Breast epithelium (tissue), 3 donors: ENCODE data around the gene TNFRSF12A.

ENCODE experiments used
- CTCF ChIP-seq, 3 donors: fragments of 450-650 bp; IDR thresholded peaks; one replicate each; pipeline ENCODE4 v1.5.1; 2016 to 2017; ENCODE audit warnings: antibody characterized with exemption in 3 of 3, mild to moderate bottlenecking in 3 of 3, moderate library complexity in 3 of 3
- POLR2A ChIP-seq: fragments of 450-650 bp; IDR thresholded peaks from one replicate; pipeline ENCODE4 v1.6.1; 2016; ENCODE audit warnings: antibody characterized with exemption, mild to moderate bottlenecking, moderate library complexity
- POLR2AphosphoS5 ChIP-seq, 3 donors: sonication (generic); formaldehyde crosslinking; IDR thresholded peaks; one replicate each; pipeline ENCODE4 v1.6.1; 2017; ENCODE audit warnings: antibody characterized with exemption in 3 of 3

GRCh38 chr16:2970563-2970962 is 49.6 kb upstream of the TNFRSF12A start:
- no peak for TF ChIP-seq CTCF (IDR thresholded peaks at IDR 0.05)
- no peak for TF ChIP-seq POLR2A
- no peak for TF ChIP-seq POLR2AphosphoS5 (IDR thresholded peaks at IDR 0.05)
